Aorta (tissue), 5 donors: ENCODE results near the gene PTGER1. TPM values are rescaled to one million over a fixed set of nuclear protein-coding genes. Genes with fewer than 3 reads are reported as not detected.

Experiments used
- ATAC-seq: fragments of 200-7000 bp; cut with Tn5 transposase; one replicate; pipeline ENCODE4 v1.9.1; 2022; ENCODE audit warnings: moderate library complexity; ENCODE audit not compliant: low FRiP score
- DNase-seq, 2 donors: peaks; one replicate each; pipeline ENCODE4 v3.0.0-alpha.2; 2020
- H3K27ac ChIP-seq, 2 donors: one replicate each; pipeline ENCODE4 v1.5.1; 2013; ENCODE audit warnings: low read length in 2 of 2, mild to moderate bottlenecking in 2 of 2, moderate library complexity in 2 of 2, control low read depth in 1 of 2, inconsistent platforms in 1 of 2, low read depth in 1 of 2
- H3K27me3 ChIP-seq, 2 donors: one replicate each; pipeline ENCODE4 v1.6.1; 2013; ENCODE audit warnings: control low read depth in 1 of 2, low read length in 1 of 2, mild to moderate bottlenecking in 1 of 2, moderate library complexity in 1 of 2; ENCODE audit not compliant: insufficient read depth in 2 of 2, control insufficient read depth in 1 of 2
- H3K36me3 ChIP-seq, 2 donors: one replicate each; pipeline ENCODE4 v1.6.1; 2013; ENCODE audit warnings: control low read depth in 1 of 2, low read length in 1 of 2, mild to moderate bottlenecking in 1 of 2; ENCODE audit not compliant: insufficient read depth in 2 of 2, control insufficient read depth in 1 of 2
- H3K4me1 ChIP-seq, 2 donors: one replicate each; pipeline ENCODE4 v1.6.1; 2013; ENCODE audit warnings: low read length in 2 of 2, control low read depth in 1 of 2, mild to moderate bottlenecking in 1 of 2, moderate library complexity in 1 of 2; ENCODE audit not compliant: insufficient read depth in 2 of 2, control insufficient read depth in 1 of 2
- H3K4me3 ChIP-seq, 2 donors: one replicate each; pipeline ENCODE4 v1.5.1; 2013; ENCODE audit warnings: low read length in 2 of 2, control low read depth in 1 of 2, mild to moderate bottlenecking in 1 of 2
- H3K9me3 ChIP-seq: one replicate; pipeline ENCODE4 v1.6.1; 2013; ENCODE audit warnings: mild to moderate bottlenecking, low read length; ENCODE audit not compliant: control insufficient read depth
- WGBS, 2 donors: extraction: QIAGEN DNeasy Blood & Tissue Kit; methylation state at CpG; one replicate each; pipeline ENCODE4 v1.1.7; 2013; 5-methylcytosine and 5-hydroxymethylcytosine counted together
- intact Hi-C, 2 donors: fragments of 100-400 bp; cut with DNase I; formaldehyde crosslinking; loops; one replicate each; pipeline versions ENCODE4 v1.14.2 to v1.15.0; 2022
- polyA plus RNA-seq, 2 donors: library from polyadenylated mRNA; stranded (reverse); fragments of 200-250 nt; gene quantifications; one replicate each; pipeline ENCODE4 v1.2.3, GENCODE V29; 2013
- total RNA-seq, 2 donors: library from RNA; stranded (reverse); fragmentation: NEBNext Ultra II Directional; extraction: Animal tissue kit (Norgen Biotek cat#: 25700); gene quantifications; one replicate each; pipeline ENCODE4 v1.2.1, GENCODE V29; 2021
- donor health status: healthy with polysubstance abuse.
- donor health status: Bipolar disorder and iron deficiency.
- donor health status: DM: no; HTN: no; CAD: no.
- donor health status: DM: no; HTN: no; CAD: no.
- donor health status: DM: yes; HTN: yes; CAD: no.

Gene PTGER1
- total and polyA plus RNA-seq, 4 donors, result 2.3 to 4.4 TPM; not detected in 2

DNA sequence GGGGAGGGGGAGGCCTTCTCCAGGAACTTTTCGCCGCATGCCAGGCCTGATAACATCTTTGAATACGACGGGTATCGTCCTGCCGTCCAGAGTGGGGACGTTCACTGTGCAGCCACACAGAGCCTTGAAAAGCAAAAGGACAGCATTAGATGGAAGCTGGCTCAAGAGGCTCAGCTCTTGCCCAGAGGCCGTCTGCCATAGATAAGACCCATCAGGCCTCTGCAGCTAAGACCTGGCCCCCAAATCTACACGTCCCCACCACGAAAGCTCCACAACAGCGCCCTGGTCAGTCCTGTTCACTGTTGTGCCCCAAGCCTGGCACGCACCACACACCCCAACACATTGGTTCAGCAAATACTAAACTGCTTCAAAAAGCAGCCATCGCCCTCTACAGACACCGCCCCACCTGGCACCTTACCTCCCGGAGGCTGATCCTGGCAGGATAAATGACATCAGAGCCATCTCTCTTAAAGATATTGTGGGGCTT, 40.9 kb upstream of the PTGER1 start:
- Histone ChIP-seq H3K4me1 (no peaks in the 10 kb centered on the region), H3K27ac (no peak overlapping the region), H3K4me3 (no peak overlapping the region), H3K27me3 (no peaks in the 10 kb centered on the region), H3K36me3 (peaks cover 0 to 5% of the 10 kb centered on the region in 2 donors), H3K9me3 (no peaks in the 10 kb centered on the region)
- WGBS, 2 donors, result 66 to 75% methylated on average over 15 of the region's 15 CpGs
- intact Hi-C loops, result no loop called here
- ATAC-seq, result no peak
- no peak for DNase-seq

- H3K27me3 ChIP-seq, result no peaks in the 10 kb centered on the region
- WGBS, 2 donors, result 60 to 66% methylated on average over 8 of the region's 8 CpGs
- H3K4me3 ChIP-seq, result no peak overlapping the region
- peaks cover 0 to 5% of the 10 kb centered on the region in 2 donors for H3K36me3 ChIP-seq
- H3K9me3 ChIP-seq, result no peaks in the 10 kb centered on the region
- no peak for ATAC-seq
- H3K27ac ChIP-seq, result no peak overlapping the region
- no peaks in the 10 kb centered on the region for H3K4me1 ChIP-seq
- intact Hi-C loops, result no loop called here
- no peak for DNase-seq
These were observed 40.4 kb upstream of the PTGER1 start for GRCh38 chr19:14515501-14516047.

- no peak for DNase-seq
- no peak overlapping the region for H3K27ac ChIP-seq
- 73 to 76% methylated on average over 8 of the region's 8 CpGs for WGBS, 2 donors
- H3K36me3 ChIP-seq, result peaks cover 0 to 5% of the 10 kb centered on the region in 2 donors
- no peak overlapping the region for H3K4me3 ChIP-seq
- H3K27me3 ChIP-seq, result no peaks in the 10 kb centered on the region
- H3K4me1 ChIP-seq, result no peaks in the 10 kb centered on the region
- H3K9me3 ChIP-seq, result no peaks in the 10 kb centered on the region
- intact Hi-C loops, result no loop called here
- no peak for ATAC-seq
These were observed 39.2 kb upstream of the PTGER1 start for GRCh38 chr19:14514215-14514863.

- no peaks in the 10 kb centered on the region for H3K4me1 ChIP-seq
- intact Hi-C loops, result no loop called here
- H3K36me3 ChIP-seq, result peaks cover 0 to 5% of the 10 kb centered on the region in 2 donors
- H3K4me3 ChIP-seq, result no peak overlapping the region
- ATAC-seq, result no peak
- no peaks in the 10 kb centered on the region for H3K9me3 ChIP-seq
- H3K27ac ChIP-seq, result no peak overlapping the region
- 87 to 88% methylated on average over 14 of the region's 14 CpGs for WGBS, 2 donors
- no peak for DNase-seq
- no peaks in the 10 kb centered on the region for H3K27me3 ChIP-seq
These were observed 37.3 kb upstream of the PTGER1 start for GRCh38 chr19:14512406-14512961.

- no peak for DNase-seq
These were observed 36.1 kb upstream of the PTGER1 start for GRCh38 chr19:14511229-14511593.

GRCh38 chr19:14510311-14511228, 35.4 kb upstream of the PTGER1 start:
- ATAC-seq (peak; percentile 29), DNase-seq (peak in 1 of 2 donors; percentile 72)
- no peaks in the 10 kb centered on the region for H3K9me3 ChIP-seq
- H3K4me3 ChIP-seq, result no peak overlapping the region
- no peaks in the 10 kb centered on the region for H3K27me3 ChIP-seq
- no peaks in the 10 kb centered on the region for H3K4me1 ChIP-seq
- no peak overlapping the region for H3K27ac ChIP-seq
- peaks cover 0 to 5% of the 10 kb centered on the region in 2 donors for H3K36me3 ChIP-seq
- WGBS, 2 donors, result 76 to 80% methylated on average over 22 of the region's 22 CpGs
- intact Hi-C loops, result no loop called here

More at GRCh38 chr19:14511229-14511593, 36.1 kb upstream of the PTGER1 start:
- Histone ChIP-seq H3K9me3 (no peaks in the 10 kb centered on the region), H3K4me3 (no peak overlapping the region), H3K36me3 (peaks cover 0 to 5% of the 10 kb centered on the region in 2 donors), H3K4me1 (no peaks in the 10 kb centered on the region), H3K27ac (no peak overlapping the region), H3K27me3 (no peaks in the 10 kb centered on the region)
- 88 to 93% methylated on average over 4 of the region's 4 CpGs for WGBS, 2 donors
- intact Hi-C loops, result no loop called here
- ATAC-seq, result peak; percentile 4

- intact Hi-C loops, result no loop called here
- 77 to 78% methylated on average over 12 of the region's 12 CpGs for WGBS, 2 donors
- no peak overlapping the region for H3K4me3 ChIP-seq
- no peaks in the 10 kb centered on the region for H3K27me3 ChIP-seq
- H3K27ac ChIP-seq, result no peak overlapping the region
- no peaks in the 10 kb centered on the region for H3K9me3 ChIP-seq
- H3K36me3 ChIP-seq, result no peaks in the 10 kb centered on the region
- ATAC-seq (no peak), DNase-seq (no peak)
- H3K4me1 ChIP-seq, result no peaks in the 10 kb centered on the region
These were observed 32.8 kb upstream of the PTGER1 start for GRCh38 chr19:14507704-14508542.
